ENCODE data around the gene ERBIN. TPM values are rescaled to one million over a fixed set of nuclear protein-coding genes. Genes with fewer than 3 reads are reported as not detected.

ERBIN gene
- total and polyA plus RNA-seq, 2 donors (not counting 1 experiment from before 2014, with no cell fraction given): 69.1 to 127 TPM

- Histone ChIP-seq H4K20me1 (ENCODE audit: control insufficient read depth, extremely low read depth, insufficient read depth, low read length) (peaks cover 1% of the 10 kb centered on the region), H3K27ac (ENCODE audit: insufficient read depth, low read length) (no peak overlapping the region), H3K4me2 (ENCODE audit: extremely low read depth, insufficient read depth, low read length) (peak overlapping the region; percentile 84), H3K79me2 (ENCODE audit: control insufficient read depth, insufficient read depth, low read length) (peaks cover 74% of the 10 kb centered on the region), H3K36me3 (ENCODE audit: control insufficient read depth, insufficient read depth, low read length) (no peaks in the 10 kb centered on the region), H3K9me3 (ENCODE audit: control insufficient read depth, insufficient read depth, low read depth, low read length) (no peaks in the 10 kb centered on the region), H3K4me3 (replicated peaks in 1 of 4; ENCODE audit: control extremely low read depth in 1 of 4, insufficient read depth in 1 of 4, low read depth in 3 of 4, low read length in 4 of 4) (peak overlapping the region; percentile 63 to 99 (median 86)), H3K4me1 (ENCODE audit: control insufficient read depth, extremely low read depth, insufficient read depth, low read length) (no peaks in the 10 kb centered on the region), H3K9ac (ENCODE audit: insufficient read depth, low read length) (no peak overlapping the region), H2AFZ (ENCODE audit: low read length) (no peak overlapping the region), H3K27me3 (ENCODE audit: control insufficient read depth, insufficient read depth, low read length) (no peaks in the 10 kb centered on the region)
- DNase-seq (ENCODE audit: low read depth in 2 of 2): no peak
- no peak for TF ChIP-seq EZH2 (IDR thresholded peaks at IDR 0.05; ENCODE audit: low read length, missing control alignments)
- no peak for TF ChIP-seq CTCF (conservative IDR thresholded peaks at IDR 0.05 in 1 of 2, IDR thresholded peaks at IDR 0.05 in 1 of 2; ENCODE audit: low read depth in 1 of 2, low read length in 2 of 2)
These were observed 2.5 kb downstream of the ERBIN start for GRCh38 chr5:65928860-65929259.

GRCh38 chr5:65932676-65933075 is 6.3 kb downstream of the ERBIN start:
- peaks cover 1% of the 10 kb centered on the region for H4K20me1 ChIP-seq (ENCODE audit: control insufficient read depth, extremely low read depth, insufficient read depth, low read length)
- H3K4me2 ChIP-seq (ENCODE audit: extremely low read depth, insufficient read depth, low read length): no peak overlapping the region
- no peak for DNase-seq (ENCODE audit: low read depth in 2 of 2)

GRCh38 chr5:65933295-65933694 is 6.9 kb downstream of the ERBIN start:
- Histone ChIP-seq H3K4me2 (ENCODE audit: extremely low read depth, insufficient read depth, low read length) (no peak overlapping the region), H3K4me3 (replicated peaks in 1 of 4; ENCODE audit: control extremely low read depth in 1 of 4, insufficient read depth in 1 of 4, low read depth in 3 of 4, low read length in 4 of 4) (no peak overlapping the region), H3K27me3 (ENCODE audit: control insufficient read depth, insufficient read depth, low read length) (no peaks in the 10 kb centered on the region), H2AFZ (ENCODE audit: low read length) (no peak overlapping the region), H3K9me3 (ENCODE audit: control insufficient read depth, insufficient read depth, low read depth, low read length) (no peaks in the 10 kb centered on the region), H3K9ac (ENCODE audit: insufficient read depth, low read length) (no peak overlapping the region), H3K36me3 (ENCODE audit: control insufficient read depth, insufficient read depth, low read length) (no peaks in the 10 kb centered on the region), H3K4me1 (ENCODE audit: control insufficient read depth, extremely low read depth, insufficient read depth, low read length) (no peaks in the 10 kb centered on the region), H4K20me1 (ENCODE audit: control insufficient read depth, extremely low read depth, insufficient read depth, low read length) (peaks cover 1% of the 10 kb centered on the region), H3K27ac (ENCODE audit: insufficient read depth, low read length) (no peak overlapping the region), H3K79me2 (ENCODE audit: control insufficient read depth, insufficient read depth, low read length) (peaks cover 98% of the 10 kb centered on the region)
- TF ChIP-seq CTCF (conservative IDR thresholded peaks at IDR 0.05 in 1 of 2, IDR thresholded peaks at IDR 0.05 in 1 of 2; ENCODE audit: low read depth in 1 of 2, low read length in 2 of 2) (no peak), EZH2 (IDR thresholded peaks at IDR 0.05; ENCODE audit: low read length, missing control alignments) (no peak)
- DNase-seq (ENCODE audit: low read depth in 2 of 2): no peak

More at GRCh38 chr5:65932676-65933075, 6.3 kb downstream of the ERBIN start:
- Histone ChIP-seq H2AFZ (ENCODE audit: low read length) (no peak overlapping the region), H3K4me1 (ENCODE audit: control insufficient read depth, extremely low read depth, insufficient read depth, low read length) (no peaks in the 10 kb centered on the region), H3K36me3 (ENCODE audit: control insufficient read depth, insufficient read depth, low read length) (no peaks in the 10 kb centered on the region), H3K27me3 (ENCODE audit: control insufficient read depth, insufficient read depth, low read length) (no peaks in the 10 kb centered on the region), H3K79me2 (ENCODE audit: control insufficient read depth, insufficient read depth, low read length) (peaks cover 98% of the 10 kb centered on the region), H3K9me3 (ENCODE audit: control insufficient read depth, insufficient read depth, low read depth, low read length) (no peaks in the 10 kb centered on the region), H3K9ac (ENCODE audit: insufficient read depth, low read length) (no peak overlapping the region), H3K4me3 (replicated peaks in 1 of 4; ENCODE audit: control extremely low read depth in 1 of 4, insufficient read depth in 1 of 4, low read depth in 3 of 4, low read length in 4 of 4) (no peak overlapping the region), H3K27ac (ENCODE audit: insufficient read depth, low read length) (no peak overlapping the region)
- TF ChIP-seq EZH2 (IDR thresholded peaks at IDR 0.05; ENCODE audit: low read length, missing control alignments) (no peak), CTCF (conservative IDR thresholded peaks at IDR 0.05 in 1 of 2, IDR thresholded peaks at IDR 0.05 in 1 of 2; ENCODE audit: low read depth in 1 of 2, low read length in 2 of 2) (no peak)

Measured in fibroblast of lung (primary cell).